A549 (cell line): ENCODE measurements around the gene FBN3. TPM values are rescaled to one million over a fixed set of nuclear protein-coding genes. Genes with fewer than 3 reads are reported as not detected.

Experiments used
- ATAC-seq, 2 experiments: fragments of 200-7000 bp in 1 of 2; fragments of >200 bp in 1 of 2; cut with Nextera tagmentation in 1 of 2; cut with Tn5 transposase in 1 of 2; 3 replicates each; pipeline versions ENCODE4 v1.8.0 to v1.9.1; 2018 to 2020; ENCODE audit warnings: mild to moderate bottlenecking in 1 of 2, moderate library complexity in 1 of 2
- CTCF ChIA-PET: fragments of 300-600 bp; sonication (Branson Sonifier 250); formaldehyde crosslinking; extraction: SDS; loops from one replicate; lab custom pipeline; 2021; ENCODE audit warnings: antibody characterized with exemption, inconsistent platforms; lab: Yijun Ruan, JAX
- POLR2A ChIA-PET: fragments of 350-600 bp; formaldehyde crosslinking; extraction: SDS; loops from one replicate; lab custom pipeline; 2021; ENCODE audit warnings: antibody characterized with exemption, inconsistent platforms; lab: Yijun Ruan, JAX
- DNase-seq, 2 experiments: peaks; one replicate each; pipeline versions ENCODE4 v3.0.0 to v3.0.0-alpha.2; 2011 to 2016; ENCODE audit warnings: low read depth in 1 of 2, low spot score in 1 of 2
- FAIRE-seq: peaks from 2 replicates; lab custom pipeline; 2011; peaks lifted over from hg19 to GRCh38; lab: Jason Lieb, UNC
- H3K27ac ChIP-seq, 2 experiments: fragments of >200 bp; sonication (Bioruptor Twin); formaldehyde crosslinking; 3 replicates each; pipeline ENCODE4 v1.5.1; 2016 to 2017
- H3K4me1 ChIP-seq: fragments of >200 bp; sonication (Bioruptor Twin); formaldehyde crosslinking; 3 replicates; pipeline ENCODE4 v1.6.1; 2016
- H3K4me2 ChIP-seq: fragments of >200 bp; sonication (Bioruptor Twin); formaldehyde crosslinking; 3 replicates; pipeline ENCODE4 v1.6.1; 2016
- H3K4me3 ChIP-seq: fragments of >200 bp; sonication (Bioruptor Twin); formaldehyde crosslinking; 3 replicates; pipeline ENCODE4 v1.5.1; 2016
- H3K9me3 ChIP-seq: fragments of >200 bp; sonication (Bioruptor Twin); formaldehyde crosslinking; 3 replicates; pipeline ENCODE4 v1.6.1; 2016
- ATOH8 ChIP-seq: fragments of 250-450 bp; sonication (Bioruptor Pico); IDR thresholded peaks from 2 replicates; pipeline ENCODE4 v1.5.0; 2020; ENCODE audit warnings: low read depth, mild to moderate bottlenecking, moderate library complexity
- BCL3 ChIP-seq: fragments of >200 bp; sonication (Bioruptor Twin); formaldehyde crosslinking; IDR thresholded peaks from 3 replicates; pipeline ENCODE4 v1.6.1; 2016
- BHLHE40 ChIP-seq: IDR thresholded peaks from 2 replicates; pipeline ENCODE4 v1.6.1; 2012; ENCODE audit warnings: low read depth, low read length, inconsistent platforms
- CBX8 ChIP-seq: fragments of 200-600 bp; sonication (generic); IDR thresholded peaks from 2 replicates; pipeline ENCODE4 v1.6.1; 2016
- CEBPB ChIP-seq, 2 experiments: fragments of >200 bp in 1 of 2; sonication (Bioruptor Twin) in 1 of 2; formaldehyde crosslinking in 1 of 2; IDR thresholded peaks; 2 replicates each; pipeline ENCODE4 v1.6.1; 2012 to 2016
- CHD2 ChIP-seq: fragments of 150-350 bp; IDR thresholded peaks from 2 replicates; pipeline ENCODE4 v1.6.1; 2014; ENCODE audit warnings: low read length; ENCODE audit not compliant: partially characterized antibody
- CTCF ChIP-seq: fragments of >200 bp; sonication (Bioruptor Twin); formaldehyde crosslinking; IDR thresholded peaks from 3 replicates; pipeline ENCODE4 v1.5.1; 2016
- EHMT2 ChIP-seq: fragments of 200-600 bp; sonication (generic); IDR thresholded peaks from 2 replicates; pipeline ENCODE4 v1.6.1; 2016; ENCODE audit warnings: antibody characterized with exemption, low read depth, mild to moderate bottlenecking, moderate library complexity
- ELK1 ChIP-seq: fragments of 150-350 bp; IDR thresholded peaks from 2 replicates; pipeline ENCODE4 v1.6.1; 2014; ENCODE audit warnings: low read depth, mild to moderate bottlenecking, low read length
- ESRRA ChIP-seq: fragments of 150-350 bp; IDR thresholded peaks from 2 replicates; pipeline ENCODE4 v1.6.1; 2014; ENCODE audit warnings: mild to moderate bottlenecking, low read length, borderline replicate concordance
- HEYL ChIP-seq: fragments of 250-450 bp; sonication (Bioruptor Pico); IDR thresholded peaks from 2 replicates; pipeline ENCODE4 v1.8.0; 2021; ENCODE audit warnings: mild to moderate bottlenecking, moderate library complexity
- HMGXB4 ChIP-seq: fragments of 250-450 bp; sonication (Bioruptor Pico); IDR thresholded peaks from 2 replicates; pipeline ENCODE4 v1.5.0; 2021; ENCODE audit warnings: mild to moderate bottlenecking, moderate library complexity, borderline replicate concordance
- HOXA7 ChIP-seq: fragments of 250-450 bp; sonication (Bioruptor Pico); IDR thresholded peaks from 2 replicates; pipeline ENCODE4 v1.5.0; 2020; ENCODE audit warnings: mild to moderate bottlenecking, moderate library complexity
- JUN ChIP-seq, 2 experiments: fragments of >200 bp; sonication (Bioruptor Twin); formaldehyde crosslinking; IDR thresholded peaks; 2 replicates in 1 of 2; 3 replicates in 1 of 2; pipeline ENCODE4 v1.6.1; 2016 to 2017
- JUNB ChIP-seq: fragments of >200 bp; sonication (Bioruptor Twin); formaldehyde crosslinking; IDR thresholded peaks from 2 replicates; pipeline ENCODE4 v1.6.1; 2016
- MAFK ChIP-seq: fragments of 450-650 bp; IDR thresholded peaks from 2 replicates; pipeline ENCODE4 v1.6.1; 2014; ENCODE audit not compliant: partially characterized antibody
- MAZ ChIP-seq: fragments of 150-350 bp; IDR thresholded peaks from 2 replicates; pipeline ENCODE4 v1.6.1; 2014; ENCODE audit warnings: antibody characterized with exemption, low read depth, low read length, borderline replicate concordance
- MYC ChIP-seq: IDR thresholded peaks from 2 replicates; pipeline ENCODE4 v1.6.1; 2012; ENCODE audit warnings: mild to moderate bottlenecking, inconsistent platforms, low read length, improper control_type of control experiment, borderline replicate concordance
- POLR2AphosphoS2 ChIP-seq: conservative IDR thresholded peaks from 2 replicates; pipeline ENCODE4 v1.6.1; 2012; ENCODE audit warnings: low read length, improper control_type of control experiment, inconsistent platforms
- RARB ChIP-seq: fragments of 250-450 bp; sonication (Bioruptor Pico); IDR thresholded peaks from 2 replicates; pipeline ENCODE4 v1.8.0; 2021; ENCODE audit warnings: mild to moderate bottlenecking, moderate library complexity
- RCOR1 ChIP-seq: fragments of 150-350 bp; IDR thresholded peaks from 2 replicates; pipeline ENCODE4 v1.6.1; 2014; ENCODE audit warnings: antibody characterized with exemption, low read length, low read depth
- REST ChIP-seq: fragments of 200-600 bp; sonication (generic); IDR thresholded peaks from 2 replicates; pipeline ENCODE4 v1.6.1; 2016; ENCODE audit warnings: antibody characterized with exemption, mild to moderate bottlenecking, moderate library complexity
- RNF2 ChIP-seq: fragments of 200-600 bp; sonication (generic); IDR thresholded peaks from 2 replicates; pipeline ENCODE4 v1.6.1; 2016; ENCODE audit warnings: low read depth, mild to moderate bottlenecking, antibody characterized with exemption, moderate library complexity, borderline replicate concordance
- ZSCAN20 ChIP-seq: fragments of 250-450 bp; sonication (Bioruptor Pico); IDR thresholded peaks from 2 replicates; pipeline ENCODE4 v1.8.0; 2022; ENCODE audit warnings: mild to moderate bottlenecking, moderate library complexity
- WGBS: methylation state at CpG from one replicate; pipeline ENCODE4 v1.1.6; 2017; ENCODE audit errors: missing lambda C conversion rate; 5-methylcytosine and 5-hydroxymethylcytosine counted together
- polyA plus RNA-seq, 4 experiments: library from polyadenylated mRNA; depleted of rRNA in 3 of 4; stranded (reverse); fragments of >200 nt; fragmentation: RNase III in 1 of 4; extraction: RNeasy Plus Mini Kit Qiagen cat#74134 plus additional on column Dnase treatment in 1 of 4; gene quantifications; 2 replicates in 3 of 4; 3 replicates in 1 of 4; pipeline ENCODE4 v1.2.3, GENCODE V29; 2011 to 2017

Gene FBN3
- polyA plus RNA-seq, 2 of the 4 experiments (the other 2 are of a cell fraction) = not detected

GRCh38 chr19:8081569-8082550 is 67.5 kb downstream of the FBN3 start:
- H3K9me3 ChIP-seq = no peaks in the 10 kb centered on the region
- peak in 1 of 2 experiments; percentile 35 for DNase-seq
- ChIA-PET CTCF (interaction anchor here (1.0 kb wide), 1 partner anchor 13 kb away, joined by 3 read pairs; no protein-coding TSS in a partner anchor), POLR2A (no interaction called here)
- peak overlapping the region in 1 of 2 experiments; percentile 51; a peak in 2 of 6 replicates for H3K27ac ChIP-seq
- H3K4me3 ChIP-seq = no peak overlapping the region
- H3K4me1 ChIP-seq = peaks cover 7% of the 10 kb centered on the region; the same call in 1 of the 3 replicates
- TF ChIP-seq HMGXB4 (CRISPR knock-in tag) (no peak), BCL3 (no peak), HOXA7 (CRISPR knock-in tag) (no peak), CEBPB (IDR thresholded peaks at IDR 0.05) (peak; percentile 67 to 81; a peak in 3 of 4 replicates), CBX8 (no peak)
- peak overlapping the region; percentile 19; the same call in 1 of the 3 replicates for H3K4me2 ChIP-seq
- WGBS = 64% methylated on average over 11 of the region's 11 CpGs
- no peak for ATAC-seq
- no peak for FAIRE-seq

GRCh38 chr19:8080832-8081231 is 68.6 kb downstream of the FBN3 start:
- Histone ChIP-seq H3K4me2 (no peak overlapping the region), H3K4me3 (no peak overlapping the region), H3K9me3 (no peaks in the 10 kb centered on the region), H3K4me1 (no peaks in the 10 kb centered on the region), H3K27ac (peak overlapping the region in 1 of 2 experiments; percentile 51; a peak in 2 of 6 replicates)
- FAIRE-seq = no peak
- WGBS = 81% methylated on average over 6 of the region's 12 CpGs
- DNase-seq = no peak
- POLR2A ChIA-PET = no interaction called here
- CTCF ChIA-PET = no interaction called here
- no peak for ATAC-seq
- no peak for TF ChIP-seq BHLHE40
- no peak for TF ChIP-seq ZSCAN20 (CRISPR knock-in tag)
- TF ChIP-seq CTCF = no peak
- no peak for TF ChIP-seq JUN (IDR thresholded peaks at IDR 0.05)
- no peak for TF ChIP-seq RARB (CRISPR knock-in tag)
- TF ChIP-seq ESRRA = no peak
- no peak for TF ChIP-seq CHD2
- TF ChIP-seq MAZ = no peak
- TF ChIP-seq EHMT2 = no peak
- TF ChIP-seq MYC = no peak
- no peak for TF ChIP-seq RNF2
- TF ChIP-seq HEYL = no peak
- no peak for TF ChIP-seq RCOR1
- TF ChIP-seq JUNB = no peak
- no peak for TF ChIP-seq ATOH8
- TF ChIP-seq POLR2AphosphoS2 = no peak
- no peak for TF ChIP-seq REST
- no peak for TF ChIP-seq ELK1
- TF ChIP-seq MAFK = no peak
